BLaER1 (cell line): Measurements from ENCODE around the gene R3HCC1L.

Source experiments
- H3K27ac ChIP-seq: shearing (Covaris generic); formaldehyde crosslinking; 2 replicates; pipeline ENCODE4 v1.8.1; 2022
- H3K27me3 ChIP-seq: shearing (Covaris generic); formaldehyde crosslinking; 2 replicates; pipeline ENCODE4 v1.8.1; 2022
- H3K36me3 ChIP-seq: shearing (Covaris generic); formaldehyde crosslinking; 2 replicates; pipeline ENCODE4 v1.8.1; 2022
- H3K4me1 ChIP-seq: shearing (Covaris generic); formaldehyde crosslinking; 2 replicates; pipeline ENCODE4 v1.8.1; 2022
- H3K4me2 ChIP-seq: shearing (Covaris generic); formaldehyde crosslinking; 2 replicates; pipeline ENCODE4 v1.8.1; 2022
- H3K4me3 ChIP-seq: shearing (Covaris generic); formaldehyde crosslinking; 2 replicates; pipeline ENCODE4 v1.8.1; 2022
- H3K9ac ChIP-seq: shearing (Covaris generic); formaldehyde crosslinking; 2 replicates; pipeline ENCODE4 v1.8.1; 2022
- H3K9me3 ChIP-seq: shearing (Covaris generic); formaldehyde crosslinking; 2 replicates; pipeline ENCODE4 v1.8.1; 2022
- H4K20me1 ChIP-seq: shearing (Covaris generic); formaldehyde crosslinking; 2 replicates; pipeline ENCODE4 v1.8.1; 2022
- Cebpa-rat ChIP-seq: shearing (Covaris generic); IDR thresholded peaks from 2 replicates; pipeline ENCODE4 v1.8.1; 2022

The R3HCC1L gene

DNA sequence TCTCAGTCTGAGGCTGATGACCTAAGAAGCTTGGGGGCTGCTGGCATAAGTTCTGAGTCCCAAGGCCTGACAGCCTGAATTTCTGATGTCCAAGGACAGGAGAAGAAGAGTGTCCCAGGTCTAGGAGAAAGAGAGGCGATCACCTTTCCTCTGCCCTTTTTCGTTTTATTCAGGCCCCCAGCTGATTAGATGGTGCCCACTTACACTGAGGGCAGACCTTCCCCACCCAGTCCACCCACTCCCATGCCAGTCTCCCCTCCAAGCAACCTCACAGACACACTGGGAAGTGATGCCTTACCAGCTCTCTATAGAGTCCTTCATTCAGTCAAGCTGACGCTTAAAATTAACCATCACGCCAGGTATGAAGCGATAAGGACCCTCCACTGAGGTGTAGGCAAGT is 152.9 kb downstream of the R3HCC1L start:
- TF ChIP-seq Cebpa-rat = no peak
- Histone ChIP-seq H3K9me3 (no peaks in the 10 kb centered on the region), H3K4me1 (no peaks in the 10 kb centered on the region), H3K9ac (no peak overlapping the region), H3K27me3 (no peaks in the 10 kb centered on the region), H4K20me1 (no peaks in the 10 kb centered on the region), H3K36me3 (no peaks in the 10 kb centered on the region), H3K4me3 (no peak overlapping the region), H3K27ac (no peak overlapping the region), H3K4me2 (no peak overlapping the region)

- no peaks in the 10 kb centered on the region for H3K36me3 ChIP-seq
- no peak overlapping the region for H3K4me3 ChIP-seq
- H3K4me2 ChIP-seq = no peak overlapping the region
- H3K27me3 ChIP-seq = no peaks in the 10 kb centered on the region
- no peaks in the 10 kb centered on the region for H3K9me3 ChIP-seq
- H4K20me1 ChIP-seq = no peaks in the 10 kb centered on the region
- H3K9ac ChIP-seq = no peak overlapping the region
- no peak for TF ChIP-seq Cebpa-rat
- H3K4me1 ChIP-seq = peaks cover 24% of the 10 kb centered on the region
- no peak overlapping the region for H3K27ac ChIP-seq
Measured at GRCh38 chr10:98289802-98290209, 155.3 kb downstream of the R3HCC1L start.

GRCh38 chr10:98292971-98293370 is 158.5 kb downstream of the R3HCC1L start:
- Histone ChIP-seq H4K20me1 (no peaks in the 10 kb centered on the region), H3K4me1 (peaks cover 49% of the 10 kb centered on the region), H3K4me2 (peak overlapping the region; percentile 61), H3K9ac (no peak overlapping the region), H3K9me3 (no peaks in the 10 kb centered on the region), H3K27ac (peak overlapping the region; percentile 43; the same call in 1 of the 2 replicates), H3K36me3 (no peaks in the 10 kb centered on the region), H3K4me3 (no peak overlapping the region), H3K27me3 (no peaks in the 10 kb centered on the region)
- no peak for TF ChIP-seq Cebpa-rat

GRCh38 chr10:98293550-98294269 is 159.3 kb downstream of the R3HCC1L start:
- Histone ChIP-seq H3K4me1 (peaks cover 49% of the 10 kb centered on the region), H3K9me3 (no peaks in the 10 kb centered on the region), H3K4me3 (no peak overlapping the region), H3K27ac (peak overlapping the region; percentile 43; the same call in 1 of the 2 replicates), H4K20me1 (no peaks in the 10 kb centered on the region), H3K27me3 (no peaks in the 10 kb centered on the region), H3K36me3 (no peaks in the 10 kb centered on the region), H3K4me2 (peak overlapping the region; percentile 61), H3K9ac (no peak overlapping the region)
- no peak for TF ChIP-seq Cebpa-rat

DNA sequence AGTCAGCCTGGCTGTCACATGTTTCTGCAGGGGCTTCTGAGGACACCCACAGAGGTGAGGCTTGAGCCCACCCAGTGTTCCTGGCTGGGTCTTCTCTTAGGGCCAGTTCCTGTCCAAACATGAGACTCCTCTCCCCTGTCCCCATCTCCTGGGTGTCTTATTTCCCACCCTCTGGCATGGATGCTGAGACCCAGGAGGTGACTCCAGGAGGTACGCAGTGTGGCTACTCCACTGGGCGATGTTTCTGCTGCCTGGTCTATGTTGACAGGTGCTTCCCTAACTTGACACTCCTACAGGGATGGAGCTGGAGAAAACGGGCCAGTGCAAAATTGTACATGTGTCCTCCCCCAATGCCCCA is 159.8 kb downstream of the R3HCC1L start:
- no peaks in the 10 kb centered on the region for H3K36me3 ChIP-seq
- H4K20me1 ChIP-seq = no peaks in the 10 kb centered on the region
- no peak overlapping the region for H3K9ac ChIP-seq
- TF ChIP-seq Cebpa-rat = no peak
- H3K27ac ChIP-seq = peak overlapping the region; percentile 16; the same call in 1 of the 2 replicates
- no peaks in the 10 kb centered on the region for H3K9me3 ChIP-seq
- peaks cover 51% of the 10 kb centered on the region for H3K4me1 ChIP-seq
- H3K4me2 ChIP-seq = peak overlapping the region; percentile 61
- H3K27me3 ChIP-seq = no peaks in the 10 kb centered on the region
- no peak overlapping the region for H3K4me3 ChIP-seq
